Kidney (tissue), 14 donors: ENCODE measurements around the gene SHISAL1. TPM values are rescaled to one million over a fixed set of nuclear protein-coding genes. Genes with fewer than 3 reads are reported as not detected.

Source experiments
- DNase-seq, 5 donors: peaks; one replicate each; pipeline ENCODE4 v3.0.0-alpha.2; 2013 to 2020
- FAIRE-seq: peaks from 2 replicates; lab custom pipeline; 2012; peaks lifted over from hg19 to GRCh38; lab: Jason Lieb, UNC
- H3K27ac ChIP-seq, 2 donors: one replicate each; pipeline ENCODE4 v1.7.0; 2013; ENCODE audit warnings: low read depth in 2 of 2, low read length in 2 of 2, inconsistent platforms in 1 of 2
- H3K27me3 ChIP-seq: one replicate; pipeline ENCODE4 v1.7.1; 2013; ENCODE audit warnings: low read length, inconsistent platforms; ENCODE audit not compliant: control insufficient read depth, insufficient read depth
- H3K36me3 ChIP-seq, 3 donors: one replicate each; pipeline versions ENCODE4 v1.7.0 to v1.7.1; 2013; ENCODE audit warnings: low read length in 3 of 3, control low read depth in 1 of 3, inconsistent platforms in 1 of 3; ENCODE audit not compliant: insufficient read depth in 3 of 3, control insufficient read depth in 2 of 3
- H3K4me1 ChIP-seq, 3 donors: one replicate each; pipeline versions ENCODE4 v1.7.0 to v1.7.1; 2013; ENCODE audit warnings: low read length in 3 of 3, inconsistent platforms in 1 of 3, low read depth in 1 of 3; ENCODE audit not compliant: control insufficient read depth in 2 of 3, insufficient read depth in 2 of 3
- H3K4me3 ChIP-seq, 3 donors: one replicate each; pipeline versions ENCODE4 v1.7.0 to v1.8.1; 2013; ENCODE audit warnings: low read length in 3 of 3, control low read depth in 1 of 3, inconsistent platforms in 1 of 3
- H3K9ac ChIP-seq, 3 donors: one replicate each; pipeline versions ENCODE4 v1.7.0 to v1.7.1; 2013; ENCODE audit warnings: low read length in 3 of 3, control low read depth in 1 of 3, inconsistent platforms in 1 of 3
- H3K9me3 ChIP-seq, 3 donors: one replicate each; pipeline versions ENCODE4 v1.7.0 to v1.7.1; 2013; ENCODE audit warnings: low read length in 3 of 3, control low read depth in 1 of 3, inconsistent platforms in 1 of 3; ENCODE audit not compliant: control insufficient read depth in 2 of 3, insufficient read depth in 1 of 3
- CTCF ChIP-seq: IDR thresholded peaks from 3 replicates; pipeline ENCODE4 v1.5.1; 2012; ENCODE audit warnings: mild to moderate bottlenecking, moderate library complexity, borderline replicate concordance; ENCODE audit not compliant: insufficient read depth; ENCODE audit errors: extremely low read depth
- intact Hi-C: fragments of 100-400 bp; cut with DNase I; formaldehyde crosslinking; loops from one replicate; pipeline ENCODE4 v1.11.1; 2022
- polyA plus RNA-seq: library from polyadenylated mRNA; stranded (reverse); fragments of 350-450 nt; fragmentation: Illumina TruSeq; extraction: RNeasy Lipid Tissue Mini Kit (QIAGEN cat#74804); gene quantifications from one replicate; pipeline ENCODE4 v1.2.3, GENCODE V29; 2014; ENCODE audit warnings: low read depth, low replicate concordance; ENCODE audit not compliant: insufficient read depth
- total RNA-seq: library from RNA; stranded (reverse); fragmentation: NEBNext Ultra II Directional; extraction: Animal tissue kit (Norgen Biotek cat#: 25700); gene quantifications from one replicate; pipeline ENCODE4 v1.2.1, GENCODE V29; 2021
- donor health status: control.
- donor health status: control.
- donor health status: control.
- donor health status: control.
- donor health status: control.
- donor health status: DM: yes; HTN: yes; CAD: no.
- donor health status: Normal renal cell carcinoma (clear cell type).

SHISAL1 gene
- total and polyA plus RNA-seq, 2 donors from 2014 or later: 0.04 to 1.1 TPM

DNA sequence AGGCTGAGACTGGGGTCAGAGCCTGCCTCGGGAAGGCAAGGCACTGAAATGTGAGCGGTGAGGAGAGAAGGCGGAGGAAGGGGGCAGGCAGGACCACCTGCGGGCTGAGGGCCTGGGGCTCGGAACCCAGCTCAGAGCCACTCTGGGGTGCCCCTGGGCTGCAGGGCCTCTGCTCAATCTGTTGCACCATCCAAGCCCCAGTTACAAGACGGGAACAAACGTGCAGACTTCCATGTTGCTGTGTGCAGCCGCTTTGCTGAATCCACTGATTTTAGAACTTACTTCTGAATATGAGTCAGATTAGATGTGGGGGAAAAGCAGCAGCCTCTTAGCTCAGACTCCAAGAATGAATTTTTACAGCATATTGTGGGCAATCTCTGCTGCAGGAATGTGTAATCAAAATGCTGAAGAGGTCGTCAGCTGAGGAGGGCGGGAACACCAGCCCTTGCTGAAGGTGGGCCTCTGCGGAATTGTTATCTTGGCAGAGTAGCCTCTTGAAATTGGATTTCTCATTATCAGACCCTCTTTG, 110.4 kb downstream of the SHISAL1 start:
- DNase-seq: no peak
- no peak overlapping the region for H3K4me3 ChIP-seq
- H3K27ac ChIP-seq: no peak overlapping the region

DNA sequence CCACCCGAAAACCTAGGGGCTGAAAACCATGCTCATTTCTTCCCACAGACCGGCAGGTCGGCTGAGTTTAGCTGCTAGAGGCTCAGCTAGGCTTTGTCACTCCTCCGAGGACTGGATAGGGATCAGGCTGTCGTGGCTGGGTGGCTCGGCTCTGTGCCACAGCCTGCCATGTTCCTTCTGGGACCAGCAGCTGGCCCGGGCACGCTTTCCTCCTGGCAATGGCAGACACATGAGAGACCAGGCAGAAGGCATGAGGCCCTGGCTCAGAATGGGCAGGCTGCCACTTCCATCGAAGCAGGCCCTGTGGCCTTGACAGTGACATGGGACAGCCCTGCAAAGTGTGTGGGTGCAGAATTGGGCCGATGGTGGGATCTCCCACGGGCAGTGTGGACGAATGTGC, 111.1 kb downstream of the SHISAL1 start:
- peak in 1 of 5 donors; percentile 56 for DNase-seq
- no peaks in the 10 kb centered on the region for H3K27me3 ChIP-seq
- no peaks in the 10 kb centered on the region for H3K9me3 ChIP-seq
- H3K27ac ChIP-seq: no peak overlapping the region
- intact Hi-C loops: no loop called here
- H3K36me3 ChIP-seq: no peaks in the 10 kb centered on the region
- no peak for TF ChIP-seq CTCF
- H3K4me3 ChIP-seq: no peak overlapping the region
- H3K4me1 ChIP-seq: no peaks in the 10 kb centered on the region
- no peak for FAIRE-seq
- H3K9ac ChIP-seq: no peak overlapping the region

More for the DNA sequence above, 110.4 kb downstream of the SHISAL1 start:
- intact Hi-C loops: no loop called here
- H3K9ac ChIP-seq: no peak overlapping the region
- H3K36me3 ChIP-seq: no peaks in the 10 kb centered on the region
- H3K27me3 ChIP-seq: no peaks in the 10 kb centered on the region
- no peak for FAIRE-seq
- H3K4me1 ChIP-seq: no peaks in the 10 kb centered on the region
- no peaks in the 10 kb centered on the region for H3K9me3 ChIP-seq
- TF ChIP-seq CTCF: no peak

GRCh38 chr22:44200855-44201550, 111.7 kb downstream of the SHISAL1 start:
- no peak overlapping the region for H3K4me3 ChIP-seq
- no peak overlapping the region for H3K9ac ChIP-seq
- H3K36me3 ChIP-seq: no peaks in the 10 kb centered on the region
- no peak for TF ChIP-seq CTCF
- no peaks in the 10 kb centered on the region for H3K9me3 ChIP-seq
- H3K27me3 ChIP-seq: no peaks in the 10 kb centered on the region
- H3K27ac ChIP-seq: no peak overlapping the region
- DNase-seq: peak in 2 of 5 donors; percentile 29 to 63
- no peak for FAIRE-seq
- intact Hi-C loops: no loop called here
- H3K4me1 ChIP-seq: no peaks in the 10 kb centered on the region

DNA sequence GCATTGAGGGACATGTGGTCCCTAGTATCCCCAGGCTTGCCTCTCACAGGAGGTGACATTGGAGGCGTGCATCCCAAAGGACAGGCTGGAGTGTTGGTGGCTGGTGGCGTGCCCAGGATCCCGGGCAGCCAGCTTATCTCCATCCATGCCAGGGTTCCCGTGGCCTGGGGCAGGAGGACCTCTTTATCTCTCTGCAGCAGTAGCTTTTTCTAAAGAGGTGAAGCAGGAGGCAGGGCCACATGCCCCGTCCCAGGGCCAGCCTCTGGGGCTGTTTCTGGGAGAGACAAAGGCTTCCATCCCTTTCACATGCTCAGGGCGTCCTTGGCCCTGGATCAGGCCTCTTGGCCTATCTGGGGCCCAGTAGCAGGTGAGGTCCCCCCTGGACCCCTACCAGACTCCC, 112.3 kb downstream of the SHISAL1 start:
- intact Hi-C loops: no loop called here
- H3K4me1 ChIP-seq: no peaks in the 10 kb centered on the region
- no peak for FAIRE-seq
- H3K9ac ChIP-seq: no peak overlapping the region
- no peaks in the 10 kb centered on the region for H3K27me3 ChIP-seq
- H3K9me3 ChIP-seq: no peaks in the 10 kb centered on the region
- no peak for TF ChIP-seq CTCF
- peak in 1 of 5 donors; percentile 42 for DNase-seq
- H3K27ac ChIP-seq: no peak overlapping the region
- no peak overlapping the region for H3K4me3 ChIP-seq
- H3K36me3 ChIP-seq: no peaks in the 10 kb centered on the region
